HFFc6 (cell line): Measurements from ENCODE around the gene GPATCH11. TPM values are rescaled to one million over a fixed set of nuclear protein-coding genes. Genes with fewer than 3 reads are reported as not detected.
A peak's percentile ranks its signal among the peaks of the same experiment; 100 is the strongest.

Source experiments
- DNase-seq: peaks from one replicate; pipeline ENCODE4 v3.0.0-alpha.2; 2018
- H3K27ac Mint-ChIP-seq: 2 replicates; pipeline ENCODE4 v1.8.0; 2020; ENCODE audit warnings: mild to moderate bottlenecking, mixed read lengths
- H3K27me3 Mint-ChIP-seq: 2 replicates; pipeline ENCODE4 v1.8.0; 2021; ENCODE audit warnings: mild to moderate bottlenecking, moderate library complexity, mixed read lengths; ENCODE audit not compliant: insufficient read depth
- H3K36me3 Mint-ChIP-seq: 2 replicates; pipeline ENCODE4 v1.8.0; 2021; ENCODE audit warnings: low read depth, mixed read lengths
- H3K4me1 Mint-ChIP-seq: 2 replicates; pipeline ENCODE4 v1.8.0; 2020; ENCODE audit warnings: low read depth, mixed read lengths
- H3K4me3 Mint-ChIP-seq: 2 replicates; pipeline ENCODE4 v1.8.0; 2020; ENCODE audit warnings: mild to moderate bottlenecking, moderate library complexity, mixed read lengths
- H3K9me3 Mint-ChIP-seq: 2 replicates; pipeline ENCODE4 v1.8.0; 2020; ENCODE audit warnings: mild to moderate bottlenecking, mixed read lengths
- CTCF ChIP-seq: fragments of 200-600 bp; sonication (generic); IDR thresholded peaks from 2 replicates; pipeline ENCODE4 v1.5.0; 2021; ENCODE audit warnings: antibody characterized with exemption, mild to moderate bottlenecking
- total RNA-seq, 6 experiments: library from RNA; stranded (reverse); fragmentation: NEBNext Ultra II Directional; extraction: Animal tissue kit (Norgen Biotek cat#: 25700); gene quantifications; 2 replicates in 1 of 6; 3 replicates in 5 of 6; pipeline ENCODE4 v1.2.3, GENCODE V29; 2021

Gene GPATCH11
- total RNA-seq, 6 experiments from 2014 or later: 8.5 to 11.9 (median 10.9) TPM

GRCh38 chr2:37119157-37119556 is 34.8 kb downstream of the GPATCH11 start:
- no peak for TF ChIP-seq CTCF
- Mint-ChIP-seq H3K4me3 (no peak overlapping the region), H3K27ac (no peak overlapping the region), H3K27me3 (no peaks in the 10 kb centered on the region; the same call in 1 of the 2 replicates), H3K9me3 (no peaks in the 10 kb centered on the region), H3K4me1 (no peaks in the 10 kb centered on the region), H3K36me3 (peaks cover 24% of the 10 kb centered on the region)
- DNase-seq: no peak

GRCh38 chr2:37125416-37125815 is 41.1 kb downstream of the GPATCH11 start:
- Mint-ChIP-seq H3K4me3 (no peak overlapping the region), H3K36me3 (peaks cover 61% of the 10 kb centered on the region), H3K9me3 (no peaks in the 10 kb centered on the region), H3K4me1 (no peaks in the 10 kb centered on the region; the same call in 1 of the 2 replicates), H3K27ac (no peak overlapping the region), H3K27me3 (no peaks in the 10 kb centered on the region; the same call in 1 of the 2 replicates)
- DNase-seq: no peak
- TF ChIP-seq CTCF: no peak

- H3K27ac Mint-ChIP-seq: no peak overlapping the region
- H3K27me3 Mint-ChIP-seq: no peaks in the 10 kb centered on the region
- H3K36me3 Mint-ChIP-seq: peaks cover 47% of the 10 kb centered on the region
- DNase-seq: no peak
- H3K4me1 Mint-ChIP-seq: peaks cover 12% of the 10 kb centered on the region
- TF ChIP-seq CTCF: no peak
- no peaks in the 10 kb centered on the region for H3K9me3 Mint-ChIP-seq
- H3K4me3 Mint-ChIP-seq: no peak overlapping the region
These were observed 48.6 kb downstream of the GPATCH11 start for GRCh38 chr2:37132914-37133313.

- Mint-ChIP-seq H3K4me1 (peaks cover 15% of the 10 kb centered on the region), H3K4me3 (no peak overlapping the region), H3K27me3 (no peaks in the 10 kb centered on the region; the same call in 1 of the 2 replicates), H3K36me3 (peaks cover 34% of the 10 kb centered on the region), H3K9me3 (no peaks in the 10 kb centered on the region), H3K27ac (no peak overlapping the region)
- DNase-seq: no peak
- TF ChIP-seq CTCF: peak; percentile 54
These were observed 58.2 kb downstream of the GPATCH11 start for GRCh38 chr2:37142546-37142945.

GRCh38 chr2:37143974-37144373 is 59.7 kb downstream of the GPATCH11 start:
- Mint-ChIP-seq H3K4me3 (no peak overlapping the region), H3K9me3 (no peaks in the 10 kb centered on the region), H3K27ac (no peak overlapping the region), H3K4me1 (peaks cover 15% of the 10 kb centered on the region), H3K36me3 (peaks cover 46% of the 10 kb centered on the region), H3K27me3 (no peaks in the 10 kb centered on the region; the same call in 1 of the 2 replicates)
- peak; percentile 38 for DNase-seq
- TF ChIP-seq CTCF: no peak

- TF ChIP-seq CTCF: no peak
- H3K4me3 Mint-ChIP-seq: no peak overlapping the region
- no peak overlapping the region for H3K27ac Mint-ChIP-seq
- DNase-seq: no peak
- H3K4me1 Mint-ChIP-seq: peaks cover 22% of the 10 kb centered on the region
- peaks cover 40% of the 10 kb centered on the region for H3K36me3 Mint-ChIP-seq
- no peaks in the 10 kb centered on the region; the same call in 1 of the 2 replicates for H3K27me3 Mint-ChIP-seq
- no peaks in the 10 kb centered on the region for H3K9me3 Mint-ChIP-seq
These were observed 61.7 kb downstream of the GPATCH11 start for GRCh38 chr2:37146062-37146461.
